ENCODE measurements around the gene TKTL1.

TKTL1 gene

GRCh38 chrX:154350429-154351182 is 55.0 kb downstream of the TKTL1 start:
- H3K23ac ChIP-seq (ENCODE audit: low read length) = no peak overlapping the region
- H3K79me2 ChIP-seq (ENCODE audit: control insufficient read depth, insufficient read depth, low read length) = no peaks in the 10 kb centered on the region
- WGBS (ENCODE audit: extremely low coverage, insufficient coverage, low lambda C conversion rate) = no CpG with 5 or more reads among the region's 19 CpGs
- no peak overlapping the region for H3K27ac ChIP-seq (ENCODE audit: low read depth, low read length)
- no peak overlapping the region for H3K4me3 ChIP-seq (ENCODE audit: low read length)
- H3K56ac ChIP-seq (ENCODE audit: low read length) = no peak overlapping the region
- H2BK120ac ChIP-seq (ENCODE audit: low read depth, low read length) = no peak overlapping the region
- no peak overlapping the region for H2BK5ac ChIP-seq (ENCODE audit: low read length)
- no peak overlapping the region for H2AK5ac ChIP-seq (ENCODE audit: low read length)
- H3K18ac ChIP-seq (ENCODE audit: low read length) = no peak overlapping the region
- no peak overlapping the region for H3K4me2 ChIP-seq (ENCODE audit: low read length)
- no peaks in the 10 kb centered on the region for H3K27me3 ChIP-seq (ENCODE audit: insufficient read depth, low read length, poor library complexity)
- peak; percentile 0 for DNase-seq
- no peak overlapping the region for H3K9ac ChIP-seq (ENCODE audit: low read length)
- H4K8ac ChIP-seq (ENCODE audit: low read depth, low read length) = no peak overlapping the region
- H4K5ac ChIP-seq (ENCODE audit: low read length) = no peak overlapping the region
- no peak overlapping the region for H3K4ac ChIP-seq (ENCODE audit: low read depth, low read length)
- no peaks in the 10 kb centered on the region for H3K79me1 ChIP-seq (ENCODE audit: low read length)
- no peaks in the 10 kb centered on the region for H3K4me1 ChIP-seq (ENCODE audit: control insufficient read depth, low read depth, low read length)
- H3K36me3 ChIP-seq (ENCODE audit: control insufficient read depth, insufficient read depth, low read length) = peaks cover 18% of the 10 kb centered on the region
- H2BK15ac ChIP-seq (replicated peaks; ENCODE audit: low read depth) = no peak overlapping the region

DNA sequence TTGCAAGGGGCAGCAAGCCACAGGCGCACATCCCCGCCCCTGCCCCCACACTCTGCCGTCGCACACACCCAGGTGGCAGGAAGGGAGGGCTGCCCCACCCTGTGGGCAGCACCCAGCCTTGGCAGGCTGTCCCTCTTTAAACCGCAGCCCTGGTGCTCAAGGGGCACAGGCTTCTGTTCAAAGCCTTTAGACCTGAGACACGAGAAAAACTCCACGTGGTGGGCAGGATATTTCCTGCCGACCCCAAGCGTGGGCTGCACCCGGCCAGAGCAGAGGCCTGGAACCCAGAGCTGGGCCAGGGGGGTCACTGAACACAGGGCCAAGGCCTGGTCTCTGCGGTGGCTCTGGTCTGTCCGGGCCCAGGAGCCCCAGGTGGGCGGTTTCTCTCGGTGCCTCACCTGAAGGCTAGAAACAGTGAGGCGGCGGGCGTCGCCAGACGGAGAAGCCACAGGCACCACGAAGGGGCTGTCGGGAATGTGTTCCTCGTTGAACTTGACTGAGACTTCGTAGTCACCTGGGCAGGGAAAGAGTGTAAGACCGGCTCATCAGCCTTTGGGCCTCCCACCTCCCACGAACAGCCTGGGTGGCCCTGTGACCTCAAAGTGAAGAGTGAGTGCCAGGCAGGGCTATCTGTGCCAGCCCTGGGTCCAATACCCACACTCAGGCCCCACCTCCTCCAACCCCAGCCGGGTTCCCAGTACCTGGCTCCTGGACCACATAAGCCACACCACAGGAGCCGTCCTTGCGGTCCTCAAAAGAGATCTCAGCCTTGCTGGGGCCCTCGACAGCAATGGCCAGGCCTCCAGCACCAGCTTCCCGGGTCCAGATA is 55.8 kb downstream of the TKTL1 start:
- Histone ChIP-seq H2AK5ac (ENCODE audit: low read length) (no peak overlapping the region), H3K27me3 (ENCODE audit: insufficient read depth, low read length, poor library complexity) (no peaks in the 10 kb centered on the region), H3K79me1 (ENCODE audit: low read length) (no peaks in the 10 kb centered on the region), H3K4me2 (ENCODE audit: low read length) (no peak overlapping the region), H3K4me1 (ENCODE audit: control insufficient read depth, low read depth, low read length) (no peaks in the 10 kb centered on the region), H2BK15ac (replicated peaks; ENCODE audit: low read depth) (no peak overlapping the region), H3K4ac (ENCODE audit: low read depth, low read length) (no peak overlapping the region), H4K5ac (ENCODE audit: low read length) (no peak overlapping the region), H3K36me3 (ENCODE audit: control insufficient read depth, insufficient read depth, low read length) (peaks cover 18% of the 10 kb centered on the region), H3K18ac (ENCODE audit: low read length) (no peak overlapping the region), H3K4me3 (ENCODE audit: low read length) (no peak overlapping the region), H4K8ac (ENCODE audit: low read depth, low read length) (no peak overlapping the region), H3K56ac (ENCODE audit: low read length) (no peak overlapping the region), H3K9ac (ENCODE audit: low read length) (no peak overlapping the region), H3K79me2 (ENCODE audit: control insufficient read depth, insufficient read depth, low read length) (no peaks in the 10 kb centered on the region), H2BK5ac (ENCODE audit: low read length) (no peak overlapping the region), H2BK120ac (ENCODE audit: low read depth, low read length) (no peak overlapping the region), H3K23ac (ENCODE audit: low read length) (no peak overlapping the region), H3K27ac (ENCODE audit: low read depth, low read length) (no peak overlapping the region)
- WGBS (ENCODE audit: extremely low coverage, insufficient coverage, low lambda C conversion rate) = no CpG with 5 or more reads among the region's 30 CpGs
- DNase-seq = peak; percentile 0

GRCh38 chrX:154352012-154352401 is 56.4 kb downstream of the TKTL1 start:
- H3K4me3 ChIP-seq (ENCODE audit: low read length) = no peak overlapping the region
- peaks cover 18% of the 10 kb centered on the region for H3K36me3 ChIP-seq (ENCODE audit: control insufficient read depth, insufficient read depth, low read length)
- no peak overlapping the region for H2BK120ac ChIP-seq (ENCODE audit: low read depth, low read length)
- H3K27me3 ChIP-seq (ENCODE audit: insufficient read depth, low read length, poor library complexity) = no peaks in the 10 kb centered on the region
- no peaks in the 10 kb centered on the region for H3K4me1 ChIP-seq (ENCODE audit: control insufficient read depth, low read depth, low read length)
- H3K4me2 ChIP-seq (ENCODE audit: low read length) = no peak overlapping the region
- no peak overlapping the region for H2BK5ac ChIP-seq (ENCODE audit: low read length)
- no peak overlapping the region for H2BK15ac ChIP-seq (replicated peaks; ENCODE audit: low read depth)
- H3K27ac ChIP-seq (ENCODE audit: low read depth, low read length) = no peak overlapping the region
- no peaks in the 10 kb centered on the region for H3K79me2 ChIP-seq (ENCODE audit: control insufficient read depth, insufficient read depth, low read length)
- H3K79me1 ChIP-seq (ENCODE audit: low read length) = no peaks in the 10 kb centered on the region
- no peak overlapping the region for H4K8ac ChIP-seq (ENCODE audit: low read depth, low read length)
- no peak overlapping the region for H3K4ac ChIP-seq (ENCODE audit: low read depth, low read length)
- H3K9ac ChIP-seq (ENCODE audit: low read length) = no peak overlapping the region
- no peak for DNase-seq
- WGBS (ENCODE audit: extremely low coverage, insufficient coverage, low lambda C conversion rate) = no CpG with 5 or more reads among the region's 14 CpGs
- H3K18ac ChIP-seq (ENCODE audit: low read length) = no peak overlapping the region
- H3K23ac ChIP-seq (ENCODE audit: low read length) = no peak overlapping the region
- H3K56ac ChIP-seq (ENCODE audit: low read length) = no peak overlapping the region
- no peak overlapping the region for H2AK5ac ChIP-seq (ENCODE audit: low read length)
- H4K5ac ChIP-seq (ENCODE audit: low read length) = no peak overlapping the region

GRCh38 chrX:154352466-154352865 is 56.9 kb downstream of the TKTL1 start:
- H2BK120ac ChIP-seq (ENCODE audit: low read depth, low read length) = no peak overlapping the region
- H2BK5ac ChIP-seq (ENCODE audit: low read length) = no peak overlapping the region
- H3K56ac ChIP-seq (ENCODE audit: low read length) = no peak overlapping the region
- no peak overlapping the region for H4K8ac ChIP-seq (ENCODE audit: low read depth, low read length)
- no peaks in the 10 kb centered on the region for H3K4me1 ChIP-seq (ENCODE audit: control insufficient read depth, low read depth, low read length)
- no peak overlapping the region for H3K4ac ChIP-seq (ENCODE audit: low read depth, low read length)
- no peak overlapping the region for H3K4me2 ChIP-seq (ENCODE audit: low read length)
- no peak overlapping the region for H3K9ac ChIP-seq (ENCODE audit: low read length)
- H3K23ac ChIP-seq (ENCODE audit: low read length) = no peak overlapping the region
- H3K27me3 ChIP-seq (ENCODE audit: insufficient read depth, low read length, poor library complexity) = no peaks in the 10 kb centered on the region
- H3K27ac ChIP-seq (ENCODE audit: low read depth, low read length) = no peak overlapping the region
- no peak for DNase-seq
- H3K79me1 ChIP-seq (ENCODE audit: low read length) = no peaks in the 10 kb centered on the region
- H3K18ac ChIP-seq (ENCODE audit: low read length) = no peak overlapping the region
- H4K5ac ChIP-seq (ENCODE audit: low read length) = no peak overlapping the region
- H3K4me3 ChIP-seq (ENCODE audit: low read length) = no peak overlapping the region
- no peak overlapping the region for H2BK15ac ChIP-seq (replicated peaks; ENCODE audit: low read depth)
- WGBS (ENCODE audit: extremely low coverage, insufficient coverage, low lambda C conversion rate) = no CpG with 5 or more reads among the region's 13 CpGs
- peaks cover 20% of the 10 kb centered on the region for H3K36me3 ChIP-seq (ENCODE audit: control insufficient read depth, insufficient read depth, low read length)
- H2AK5ac ChIP-seq (ENCODE audit: low read length) = no peak overlapping the region
- H3K79me2 ChIP-seq (ENCODE audit: control insufficient read depth, insufficient read depth, low read length) = no peaks in the 10 kb centered on the region

GRCh38 chrX:154353172-154353843 is 57.7 kb downstream of the TKTL1 start:
- no peak overlapping the region for H4K5ac ChIP-seq (ENCODE audit: low read length)
- no peak overlapping the region for H3K4me2 ChIP-seq (ENCODE audit: low read length)
- no peak for DNase-seq
- H2BK120ac ChIP-seq (ENCODE audit: low read depth, low read length) = no peak overlapping the region
- H3K27me3 ChIP-seq (ENCODE audit: insufficient read depth, low read length, poor library complexity) = no peaks in the 10 kb centered on the region
- no CpG with 5 or more reads among the region's 24 CpGs for WGBS (ENCODE audit: extremely low coverage, insufficient coverage, low lambda C conversion rate)
- no peak overlapping the region for H2BK15ac ChIP-seq (replicated peaks; ENCODE audit: low read depth)
- H3K18ac ChIP-seq (ENCODE audit: low read length) = no peak overlapping the region
- peaks cover 21% of the 10 kb centered on the region for H3K36me3 ChIP-seq (ENCODE audit: control insufficient read depth, insufficient read depth, low read length)
- no peak overlapping the region for H3K4me3 ChIP-seq (ENCODE audit: low read length)
- H2AK5ac ChIP-seq (ENCODE audit: low read length) = no peak overlapping the region
- no peak overlapping the region for H3K4ac ChIP-seq (ENCODE audit: low read depth, low read length)
- no peak overlapping the region for H3K23ac ChIP-seq (ENCODE audit: low read length)
- no peak overlapping the region for H3K56ac ChIP-seq (ENCODE audit: low read length)
- no peak overlapping the region for H3K27ac ChIP-seq (ENCODE audit: low read depth, low read length)
- no peak overlapping the region for H2BK5ac ChIP-seq (ENCODE audit: low read length)
- no peaks in the 10 kb centered on the region for H3K79me1 ChIP-seq (ENCODE audit: low read length)
- H4K8ac ChIP-seq (ENCODE audit: low read depth, low read length) = no peak overlapping the region
- no peaks in the 10 kb centered on the region for H3K4me1 ChIP-seq (ENCODE audit: control insufficient read depth, low read depth, low read length)
- H3K79me2 ChIP-seq (ENCODE audit: control insufficient read depth, insufficient read depth, low read length) = no peaks in the 10 kb centered on the region
- H3K9ac ChIP-seq (ENCODE audit: low read length) = no peak overlapping the region
